Ishikawa (cell line): ENCODE results near the gene PRSS38.

Source experiments
- CEBPB ChIP-seq: IDR thresholded peaks from 2 replicates; pipeline ENCODE4 v1.6.1; 2012
- CREB1 ChIP-seq: IDR thresholded peaks from 2 replicates; pipeline ENCODE4 v1.6.1; 2012; ENCODE audit warnings: low read depth
- EGR1 ChIP-seq: IDR thresholded peaks from 2 replicates; pipeline ENCODE4 v1.6.1; 2012
- EP300 ChIP-seq: IDR thresholded peaks from 2 replicates; pipeline ENCODE4 v1.6.1; 2012; ENCODE audit warnings: borderline replicate concordance
- FOXM1 ChIP-seq: IDR thresholded peaks from 2 replicates; pipeline ENCODE4 v1.6.1; 2012; ENCODE audit warnings: low read depth, borderline replicate concordance
- NFIC ChIP-seq: IDR thresholded peaks from 2 replicates; pipeline ENCODE4 v1.6.1; 2012
- RAD21 ChIP-seq: IDR thresholded peaks from 2 replicates; pipeline ENCODE4 v1.6.1; 2012; ENCODE audit warnings: low read depth
- TAF1 ChIP-seq: IDR thresholded peaks from 2 replicates; pipeline ENCODE4 v1.6.1; 2012; ENCODE audit warnings: low read depth, mild to moderate bottlenecking
- TCF12 ChIP-seq: IDR thresholded peaks from 2 replicates; pipeline ENCODE4 v1.6.1; 2012; ENCODE audit warnings: low read depth
- TEAD4 ChIP-seq: IDR thresholded peaks from 2 replicates; pipeline ENCODE4 v1.6.1; 2012
- YY1 ChIP-seq: IDR thresholded peaks from 2 replicates; pipeline ENCODE4 v1.6.1; 2012; ENCODE audit warnings: low read depth
- ZBTB7A ChIP-seq: IDR thresholded peaks from 2 replicates; pipeline ENCODE4 v1.6.1; 2012; ENCODE audit warnings: low read depth
- TF ChIP-seq, protein P1 (sequence below): IDR thresholded peaks from 2 replicates; pipeline ENCODE4 v1.6.1; 2012
- TF ChIP-seq, protein P2 (sequence below): IDR thresholded peaks from 2 replicates; pipeline ENCODE4 v1.6.1; 2012
- TF ChIP-seq, protein P3 (sequence below): IDR thresholded peaks from 2 replicates; pipeline ENCODE4 v1.6.1; 2012; ENCODE audit warnings: low read depth, mild to moderate bottlenecking

The PRSS38 gene

DNA sequence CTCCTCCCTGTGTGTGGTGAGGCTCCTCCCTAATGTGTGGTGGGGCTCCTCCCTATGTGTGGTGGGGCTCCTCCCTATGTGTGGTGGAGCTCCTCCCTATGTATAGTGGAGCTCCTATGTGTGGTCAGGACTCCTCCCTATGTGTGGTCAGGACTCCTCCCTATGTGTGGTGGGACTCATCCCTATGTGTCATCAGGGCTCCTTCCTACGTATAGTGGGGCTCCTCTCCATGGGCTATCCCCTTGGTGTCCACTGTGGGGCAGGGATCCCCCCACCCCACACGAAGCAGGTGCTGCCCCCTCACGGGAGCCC is 29.6 kb downstream of the PRSS38 start:
- TF ChIP-seq TEAD4 = no peak
- no peak for TF ChIP-seq CREB1
- TF ChIP-seq TCF12 = no peak
- TF ChIP-seq EP300 = no peak

DNA sequence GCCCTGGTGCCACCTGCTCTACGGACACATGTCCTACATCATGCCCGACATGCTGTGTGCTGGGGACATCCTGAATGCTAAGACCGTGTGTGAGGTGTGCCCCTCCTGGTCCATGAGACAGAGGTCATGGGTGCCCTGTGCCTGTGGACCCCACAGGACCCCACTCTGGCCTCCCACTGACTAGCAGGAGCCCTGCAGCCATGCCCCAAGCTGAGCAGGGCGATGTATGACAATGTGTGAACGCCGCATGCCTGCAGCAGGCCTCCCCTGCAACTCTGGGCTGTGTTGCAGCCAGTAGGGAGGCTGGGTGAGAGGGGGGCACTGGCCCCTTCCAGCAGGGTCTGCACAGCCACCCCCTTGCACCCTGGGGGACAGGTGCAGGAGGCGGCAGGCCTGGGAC is 30.0 kb downstream of the PRSS38 start:
- TF ChIP-seq CEBPB (no peak), YY1 (no peak), ZBTB7A (no peak), TCF12 (no peak)

DNA sequence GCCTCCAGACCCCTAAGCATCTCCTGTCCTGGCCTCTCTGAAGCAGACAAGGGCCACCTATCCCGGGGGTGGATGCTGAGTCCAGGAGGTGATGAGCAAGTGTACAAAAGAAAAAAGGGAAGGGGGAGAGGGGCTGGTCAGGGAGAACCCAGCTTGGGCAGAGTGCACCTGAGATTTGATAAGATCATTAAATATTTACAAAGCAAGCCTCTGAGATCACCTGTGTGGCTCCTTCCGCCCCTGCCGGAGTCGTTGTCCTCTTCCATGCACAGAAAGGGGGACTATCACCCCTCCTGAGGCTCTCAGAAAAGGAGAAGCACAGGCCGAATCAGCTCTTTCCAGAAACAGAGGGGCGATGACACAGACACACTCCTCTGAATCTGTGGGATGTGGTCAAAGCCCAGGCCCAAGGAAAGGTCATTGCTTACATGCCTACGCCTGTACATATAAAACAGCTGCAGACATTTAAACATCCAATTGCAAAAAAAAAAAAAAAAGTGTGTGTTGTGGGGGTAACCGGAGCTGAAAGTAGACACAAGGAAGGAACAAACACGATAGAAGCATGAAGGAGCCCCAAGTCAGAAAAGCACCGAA is 30.9 kb downstream of the PRSS38 start:
- TF ChIP-seq FOXM1 (no peak), TCF12 (no peak), CEBPB (no peak), ZBTB7A (no peak), EP300 (no peak), YY1 (no peak), NFIC (no peak), CREB1 (no peak), TAF1 (no peak), TEAD4 (no peak), RAD21 (no peak), EGR1 (no peak)
- TF ChIP-seq, protein P1, sequence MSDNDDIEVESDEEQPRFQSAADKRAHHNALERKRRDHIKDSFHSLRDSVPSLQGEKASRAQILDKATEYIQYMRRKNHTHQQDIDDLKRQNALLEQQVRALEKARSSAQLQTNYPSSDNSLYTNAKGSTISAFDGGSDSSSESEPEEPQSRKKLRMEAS = no peak
- TF ChIP-seq, protein P2, sequence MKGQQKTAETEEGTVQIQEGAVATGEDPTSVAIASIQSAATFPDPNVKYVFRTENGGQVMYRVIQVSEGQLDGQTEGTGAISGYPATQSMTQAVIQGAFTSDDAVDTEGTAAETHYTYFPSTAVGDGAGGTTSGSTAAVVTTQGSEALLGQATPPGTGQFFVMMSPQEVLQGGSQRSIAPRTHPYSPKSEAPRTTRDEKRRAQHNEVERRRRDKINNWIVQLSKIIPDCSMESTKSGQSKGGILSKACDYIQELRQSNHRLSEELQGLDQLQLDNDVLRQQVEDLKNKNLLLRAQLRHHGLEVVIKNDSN = no peak
- TF ChIP-seq, protein P3, sequence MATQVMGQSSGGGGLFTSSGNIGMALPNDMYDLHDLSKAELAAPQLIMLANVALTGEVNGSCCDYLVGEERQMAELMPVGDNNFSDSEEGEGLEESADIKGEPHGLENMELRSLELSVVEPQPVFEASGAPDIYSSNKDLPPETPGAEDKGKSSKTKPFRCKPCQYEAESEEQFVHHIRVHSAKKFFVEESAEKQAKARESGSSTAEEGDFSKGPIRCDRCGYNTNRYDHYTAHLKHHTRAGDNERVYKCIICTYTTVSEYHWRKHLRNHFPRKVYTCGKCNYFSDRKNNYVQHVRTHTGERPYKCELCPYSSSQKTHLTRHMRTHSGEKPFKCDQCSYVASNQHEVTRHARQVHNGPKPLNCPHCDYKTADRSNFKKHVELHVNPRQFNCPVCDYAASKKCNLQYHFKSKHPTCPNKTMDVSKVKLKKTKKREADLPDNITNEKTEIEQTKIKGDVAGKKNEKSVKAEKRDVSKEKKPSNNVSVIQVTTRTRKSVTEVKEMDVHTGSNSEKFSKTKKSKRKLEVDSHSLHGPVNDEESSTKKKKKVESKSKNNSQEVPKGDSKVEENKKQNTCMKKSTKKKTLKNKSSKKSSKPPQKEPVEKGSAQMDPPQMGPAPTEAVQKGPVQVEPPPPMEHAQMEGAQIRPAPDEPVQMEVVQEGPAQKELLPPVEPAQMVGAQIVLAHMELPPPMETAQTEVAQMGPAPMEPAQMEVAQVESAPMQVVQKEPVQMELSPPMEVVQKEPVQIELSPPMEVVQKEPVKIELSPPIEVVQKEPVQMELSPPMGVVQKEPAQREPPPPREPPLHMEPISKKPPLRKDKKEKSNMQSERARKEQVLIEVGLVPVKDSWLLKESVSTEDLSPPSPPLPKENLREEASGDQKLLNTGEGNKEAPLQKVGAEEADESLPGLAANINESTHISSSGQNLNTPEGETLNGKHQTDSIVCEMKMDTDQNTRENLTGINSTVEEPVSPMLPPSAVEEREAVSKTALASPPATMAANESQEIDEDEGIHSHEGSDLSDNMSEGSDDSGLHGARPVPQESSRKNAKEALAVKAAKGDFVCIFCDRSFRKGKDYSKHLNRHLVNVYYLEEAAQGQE = no peak

DNA sequence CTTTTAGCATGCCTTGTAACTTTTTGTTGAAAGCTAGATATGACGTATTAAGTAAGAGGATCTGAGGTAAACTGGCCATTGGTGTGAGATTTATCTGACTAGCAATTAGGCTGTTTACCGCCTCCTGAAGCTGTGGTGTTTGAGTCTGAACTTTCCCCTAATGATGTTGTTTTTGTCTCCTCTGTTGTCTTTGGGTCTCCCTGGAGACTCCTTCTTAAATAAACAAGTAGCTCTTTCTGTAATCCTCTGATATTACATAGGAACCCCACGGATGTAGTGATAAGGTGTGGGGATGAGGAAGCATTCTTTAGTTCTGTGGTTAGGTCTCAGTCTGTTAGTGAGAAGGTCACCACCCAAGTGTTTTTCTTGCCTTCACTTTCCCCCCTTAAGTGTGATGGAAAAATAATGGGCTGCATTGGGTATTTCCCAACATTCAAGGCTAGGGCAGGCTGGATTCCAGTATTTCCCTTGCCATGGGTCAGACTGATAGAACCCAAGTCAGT is 33.0 kb downstream of the PRSS38 start:
- TF ChIP-seq CREB1 = no peak
- TF ChIP-seq CEBPB = no peak
- no peak for TF ChIP-seq TCF12
- TF ChIP-seq EP300 = no peak
- no peak for TF ChIP-seq NFIC
- TF ChIP-seq FOXM1 = no peak
- TF ChIP-seq YY1 = no peak
- no peak for TF ChIP-seq RAD21
- TF ChIP-seq EGR1 = no peak
- no peak for TF ChIP-seq TEAD4
- TF ChIP-seq, protein P1 = no peak
- TF ChIP-seq, protein P3 = no peak
- TF ChIP-seq ZBTB7A = no peak
- TF ChIP-seq, protein P2 = no peak

DNA sequence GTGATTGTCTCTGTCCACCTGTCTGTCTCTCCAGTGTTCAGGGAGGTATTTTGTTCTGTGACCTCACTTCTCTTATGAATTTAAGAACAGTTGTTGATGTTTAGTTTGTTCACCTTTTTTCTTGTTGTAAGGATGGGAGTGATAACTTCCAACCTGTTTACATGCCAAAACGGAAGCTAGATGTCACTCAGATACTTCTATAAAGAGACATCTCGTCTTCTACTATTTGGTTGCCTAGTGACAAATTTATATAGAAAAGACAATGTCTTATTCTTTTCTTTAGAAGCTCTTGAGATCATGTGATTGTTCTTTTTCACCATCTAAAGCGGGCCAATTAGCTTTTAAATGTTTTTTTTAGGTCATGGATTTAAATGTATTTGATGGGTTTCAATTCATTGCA is 33.8 kb downstream of the PRSS38 start:
- no peak for TF ChIP-seq NFIC
- TF ChIP-seq, protein P3 = no peak
- no peak for TF ChIP-seq EP300
- TF ChIP-seq CEBPB = no peak
- no peak for TF ChIP-seq EGR1
- no peak for TF ChIP-seq FOXM1
